Endothelial cell (in vitro differentiated cells): Measurements from ENCODE around the gene GABRP. TPM values are rescaled to one million over a fixed set of nuclear protein-coding genes. Genes with fewer than 3 reads are reported as not detected.

Source experiments
- DNase-seq: peaks from one replicate; pipeline ENCODE4 v3.0.0; 2021; ENCODE audit warnings: low spot score
- H3K27ac Mint-ChIP-seq: one replicate; pipeline ENCODE4 v1.8.0; 2021; ENCODE audit warnings: mixed read lengths, inconsistent platforms; ENCODE audit not compliant: unreplicated experiment
- H3K27me3 Mint-ChIP-seq: one replicate; pipeline ENCODE4 v1.8.0; 2021; ENCODE audit warnings: mild to moderate bottlenecking, moderate library complexity, mixed read lengths, inconsistent platforms; ENCODE audit not compliant: unreplicated experiment
- H3K36me3 Mint-ChIP-seq: one replicate; pipeline ENCODE4 v1.8.0; 2021; ENCODE audit warnings: mild to moderate bottlenecking, low read depth, mixed read lengths, inconsistent platforms; ENCODE audit not compliant: unreplicated experiment
- H3K4me1 Mint-ChIP-seq: one replicate; pipeline ENCODE4 v1.8.0; 2021; ENCODE audit warnings: mild to moderate bottlenecking, mixed read lengths, inconsistent platforms; ENCODE audit not compliant: unreplicated experiment
- H3K4me3 Mint-ChIP-seq: one replicate; pipeline ENCODE4 v1.8.0; 2021; ENCODE audit warnings: mild to moderate bottlenecking, mixed read lengths, inconsistent platforms; ENCODE audit not compliant: unreplicated experiment
- H3K9me3 Mint-ChIP-seq: one replicate; pipeline ENCODE4 v1.8.0; 2021; ENCODE audit warnings: mixed read lengths, inconsistent platforms; ENCODE audit not compliant: unreplicated experiment
- CTCF ChIP-seq: fragments of 200-600 bp; sonication (generic); IDR thresholded peaks from one replicate; pipeline ENCODE4 v1.5.0; 2021; ENCODE audit warnings: antibody characterized with exemption; ENCODE audit not compliant: unreplicated experiment
- long read RNA-seq: library from polyadenylated mRNA; unstranded; transcript quantifications from one replicate; pipeline ENCODE4 v2.0.0, GENCODE V29; 2020; ENCODE audit not compliant: unreplicated experiment
- total RNA-seq: library from RNA; stranded (reverse); fragmentation: NEBNext Ultra II Directional; extraction: Animal tissue kit (Norgen Biotek cat#: 25700); gene quantifications from one replicate; pipeline ENCODE4 v1.2.1, GENCODE V29; 2021; ENCODE audit not compliant: unreplicated experiment

Gene GABRP
- total RNA-seq: 23.5 TPM
- long read RNA-seq, partial matches to known transcripts: 0 of 8 reads
- long read RNA-seq, other reads (novel, unspliced or antisense): 8 of 8 reads

DNA sequence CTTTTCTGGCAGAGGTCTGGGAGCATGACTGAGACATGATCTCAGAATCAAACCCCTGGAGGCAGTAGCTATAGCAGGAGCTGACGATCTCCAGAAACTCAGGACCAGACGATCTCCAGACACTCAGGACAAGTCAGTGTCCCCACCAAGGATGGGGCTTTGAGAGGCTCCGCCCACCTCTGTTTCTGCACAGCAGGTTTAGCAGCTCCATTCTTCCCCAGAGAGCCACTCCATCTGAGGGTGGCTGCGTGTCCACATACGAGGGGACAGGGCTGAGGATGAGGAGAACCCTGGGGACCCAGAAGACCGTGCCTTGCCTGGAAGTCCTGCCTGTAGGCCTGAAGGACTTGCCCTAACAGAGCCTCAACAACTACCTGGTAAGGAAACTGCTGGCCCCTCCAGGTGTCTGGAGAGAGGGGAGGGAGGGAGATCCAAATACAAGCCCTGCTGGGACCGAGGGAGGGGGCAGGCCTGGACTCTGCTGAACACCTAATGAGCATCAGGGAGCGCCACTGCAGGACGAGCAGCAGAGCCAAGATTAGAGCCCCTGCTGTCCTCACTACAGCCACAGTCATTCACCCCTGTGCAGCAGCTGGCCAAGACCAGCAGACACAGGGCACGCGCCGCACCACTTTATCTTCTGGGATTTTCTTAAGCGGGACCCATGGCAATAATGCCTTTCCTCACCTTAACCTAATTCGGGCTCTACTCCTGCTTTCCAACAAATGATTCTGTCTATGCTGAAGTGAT is at the start of gene GABRP:
GABRP (plus strand) TSS at position 228 of the 750 bp plus-strand sequence. CDS start 4,891 bp downstream, outside the sequence.
- Mint-ChIP-seq H3K9me3 (no peaks in the 10 kb centered on the region), H3K36me3 (peaks cover under 1% of the 10 kb centered on the region), H3K27me3 (no peaks in the 10 kb centered on the region), H3K27ac (no peak within 1 kb of the TSS), H3K4me3 (no peak within 1 kb of the TSS), H3K4me1 (peaks cover 43% of the 10 kb centered on the region)
- DNase-seq: no peak
- no peak for TF ChIP-seq CTCF

DNA sequence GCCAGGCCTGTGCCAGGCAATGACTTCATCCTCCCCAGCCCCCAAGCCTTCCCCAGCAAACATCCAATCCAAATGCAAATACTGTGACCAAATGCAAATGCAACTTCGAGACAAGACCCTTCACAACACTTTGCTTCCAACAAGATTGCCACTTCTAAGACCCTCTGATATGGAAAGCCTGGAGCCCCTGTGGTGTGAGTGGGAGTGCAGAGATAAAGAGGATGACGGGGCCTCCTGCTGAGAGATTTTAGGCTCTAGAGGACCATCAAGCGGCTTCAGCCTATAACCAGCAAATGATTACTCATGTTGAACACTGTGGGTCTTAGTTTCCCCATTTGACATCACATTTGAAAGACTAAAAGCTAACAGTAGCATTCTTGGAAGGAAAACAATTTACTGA is 46.6 kb upstream of the GABRP start:
- no peak for DNase-seq
- Mint-ChIP-seq H3K27me3 (peaks cover 4% of the 10 kb centered on the region), H3K36me3 (peaks cover 13% of the 10 kb centered on the region), H3K9me3 (no peaks in the 10 kb centered on the region), H3K4me3 (no peak overlapping the region), H3K4me1 (no peaks in the 10 kb centered on the region), H3K27ac (no peak overlapping the region)
- TF ChIP-seq CTCF: no peak

DNA sequence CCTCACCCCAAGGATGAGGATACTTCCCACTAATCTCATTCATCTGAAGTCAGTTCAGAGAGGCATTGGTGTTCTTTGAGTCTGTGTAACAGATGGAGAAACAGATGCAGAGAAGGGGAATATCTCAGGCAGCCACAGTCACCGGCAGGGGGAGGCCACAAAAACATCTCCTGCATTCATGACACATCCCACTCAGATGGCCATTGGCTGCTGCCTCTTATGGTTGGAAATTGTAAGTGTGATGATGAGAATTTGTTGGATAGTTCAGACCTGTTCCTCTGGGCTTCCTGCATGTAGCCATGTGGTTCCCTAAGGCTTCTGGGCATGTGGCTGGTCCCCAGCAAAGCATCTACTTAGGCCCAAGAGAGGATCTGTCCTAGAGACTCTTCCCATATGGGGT is 45.9 kb upstream of the GABRP start:
- no peak for DNase-seq
- H3K9me3 Mint-ChIP-seq: no peaks in the 10 kb centered on the region
- peaks cover 13% of the 10 kb centered on the region for H3K36me3 Mint-ChIP-seq
- no peak for TF ChIP-seq CTCF
- H3K4me1 Mint-ChIP-seq: no peaks in the 10 kb centered on the region
- H3K4me3 Mint-ChIP-seq: no peak overlapping the region
- H3K27me3 Mint-ChIP-seq: peaks cover 4% of the 10 kb centered on the region
- H3K27ac Mint-ChIP-seq: no peak overlapping the region

DNA sequence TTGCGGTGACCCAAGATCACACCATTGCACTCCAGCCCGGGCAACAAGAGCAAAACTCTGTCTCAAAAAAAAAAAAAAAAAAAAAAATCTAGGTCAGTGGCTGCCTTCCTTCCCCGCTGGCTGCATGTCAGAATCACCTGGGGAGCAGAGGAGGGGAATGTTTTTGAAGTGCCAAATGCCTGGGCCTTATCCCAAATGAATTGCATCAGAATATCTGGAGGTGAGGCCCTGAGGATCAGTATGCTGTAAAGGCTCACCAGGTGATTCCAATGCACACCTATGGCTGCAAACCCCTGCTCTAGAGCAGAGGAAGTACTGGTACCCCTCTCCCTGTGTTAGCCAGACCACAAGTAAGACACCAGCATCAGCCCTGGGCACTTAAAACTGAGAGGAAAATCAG is 44.7 kb upstream of the GABRP start:
- Mint-ChIP-seq H3K27me3 (peaks cover 6% of the 10 kb centered on the region), H3K27ac (no peak overlapping the region), H3K4me3 (no peak overlapping the region), H3K4me1 (peaks cover 6% of the 10 kb centered on the region), H3K9me3 (no peaks in the 10 kb centered on the region), H3K36me3 (peaks cover 16% of the 10 kb centered on the region)
- no peak for TF ChIP-seq CTCF
- no peak for DNase-seq

DNA sequence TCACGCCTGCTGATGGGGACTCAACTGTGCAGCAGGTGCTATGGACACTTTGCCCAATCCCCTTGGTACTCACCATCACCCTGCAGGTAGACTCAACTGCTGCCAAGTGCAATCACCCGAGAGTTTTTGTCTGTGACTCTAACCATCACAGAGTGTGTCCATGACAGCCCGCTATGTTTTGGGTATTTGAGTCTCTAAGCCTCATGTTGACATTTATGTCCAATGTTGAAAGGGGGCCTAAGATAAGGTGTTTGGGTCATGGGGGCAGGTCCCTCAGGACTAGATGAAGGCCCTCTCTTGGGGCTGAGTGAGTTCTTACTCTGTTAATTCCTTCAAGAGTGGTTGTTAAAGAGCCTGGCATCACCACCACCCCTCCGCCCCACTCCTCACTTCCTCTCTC is 44.1 kb upstream of the GABRP start:
- Mint-ChIP-seq H3K4me1 (peaks cover 6% of the 10 kb centered on the region), H3K9me3 (no peaks in the 10 kb centered on the region), H3K27ac (no peak overlapping the region), H3K27me3 (peaks cover 6% of the 10 kb centered on the region), H3K36me3 (peaks cover 16% of the 10 kb centered on the region), H3K4me3 (no peak overlapping the region)
- DNase-seq: no peak
- TF ChIP-seq CTCF: no peak
